GM10248 (cell line): ENCODE results near the gene MRPL14.
"Not testable (repeated sequence)": the region's sequence is repeated elsewhere in the genome, so short reads cannot be mapped to it uniquely, and the experiment has no call there.

Experiments
- CTCF ChIA-PET: fragments of 300-600 bp; sonication (Branson Sonifier 250); formaldehyde crosslinking; extraction: SDS; loops from one replicate; lab custom pipeline; 2021; ENCODE audit warnings: antibody characterized with exemption; lab: Yijun Ruan, JAX
- POLR2A ChIA-PET: fragments of 350-650 bp; sonication (Branson Sonifier 250); formaldehyde crosslinking; extraction: SDS; loops from one replicate; lab custom pipeline; 2020; ENCODE audit warnings: antibody characterized with exemption; lab: Yijun Ruan, JAX
- DNase-seq: peaks from one replicate; pipeline ENCODE4 v3.0.0; 2012; ENCODE audit errors: extremely low spot score
- TF ChIP-seq, protein P1 (sequence below): IDR thresholded peaks from 2 replicates; pipeline ENCODE4 v1.5.1; 2012; ENCODE audit warnings: mild to moderate bottlenecking, low read depth; ENCODE audit errors: extremely low read depth, missing control alignments, control extremely low read depth

The MRPL14 gene

DNA sequence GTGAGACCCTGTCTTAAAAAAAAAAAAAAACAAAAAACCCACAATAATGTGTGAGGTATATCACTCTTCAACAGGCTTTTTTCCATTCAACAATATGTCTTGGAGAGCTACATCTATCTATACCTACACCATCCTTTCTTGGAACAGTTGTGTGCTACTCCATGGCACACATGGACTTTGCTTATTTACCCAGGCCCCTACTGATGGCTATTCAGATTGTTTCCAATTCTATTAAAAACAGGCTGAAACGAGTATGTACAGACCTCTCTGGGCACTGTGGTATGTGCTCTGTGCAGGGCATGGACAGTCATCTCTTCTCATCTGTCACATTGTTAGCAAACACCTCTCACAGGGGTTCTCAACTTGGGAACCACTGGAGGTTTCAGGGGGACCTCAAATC, 28.1 kb downstream of the MRPL14 start:
- DNase-seq, result no peak
- ChIA-PET POLR2A (interaction anchor here (1.9 kb wide), 1 partner anchor 147 kb away, joined by 6 read pairs; the partner anchor contains the start of gene HSP90AB1), CTCF (interaction anchor here (1.1 to 7.2 kb wide), 13 partner anchors 13 to 313 kb away, joined by 3 to 110 read pairs (median 6); no protein-coding TSS in a partner anchor)
- TF ChIP-seq, protein P1, sequence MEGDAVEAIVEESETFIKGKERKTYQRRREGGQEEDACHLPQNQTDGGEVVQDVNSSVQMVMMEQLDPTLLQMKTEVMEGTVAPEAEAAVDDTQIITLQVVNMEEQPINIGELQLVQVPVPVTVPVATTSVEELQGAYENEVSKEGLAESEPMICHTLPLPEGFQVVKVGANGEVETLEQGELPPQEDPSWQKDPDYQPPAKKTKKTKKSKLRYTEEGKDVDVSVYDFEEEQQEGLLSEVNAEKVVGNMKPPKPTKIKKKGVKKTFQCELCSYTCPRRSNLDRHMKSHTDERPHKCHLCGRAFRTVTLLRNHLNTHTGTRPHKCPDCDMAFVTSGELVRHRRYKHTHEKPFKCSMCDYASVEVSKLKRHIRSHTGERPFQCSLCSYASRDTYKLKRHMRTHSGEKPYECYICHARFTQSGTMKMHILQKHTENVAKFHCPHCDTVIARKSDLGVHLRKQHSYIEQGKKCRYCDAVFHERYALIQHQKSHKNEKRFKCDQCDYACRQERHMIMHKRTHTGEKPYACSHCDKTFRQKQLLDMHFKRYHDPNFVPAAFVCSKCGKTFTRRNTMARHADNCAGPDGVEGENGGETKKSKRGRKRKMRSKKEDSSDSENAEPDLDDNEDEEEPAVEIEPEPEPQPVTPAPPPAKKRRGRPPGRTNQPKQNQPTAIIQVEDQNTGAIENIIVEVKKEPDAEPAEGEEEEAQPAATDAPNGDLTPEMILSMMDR, result no peak

DNA sequence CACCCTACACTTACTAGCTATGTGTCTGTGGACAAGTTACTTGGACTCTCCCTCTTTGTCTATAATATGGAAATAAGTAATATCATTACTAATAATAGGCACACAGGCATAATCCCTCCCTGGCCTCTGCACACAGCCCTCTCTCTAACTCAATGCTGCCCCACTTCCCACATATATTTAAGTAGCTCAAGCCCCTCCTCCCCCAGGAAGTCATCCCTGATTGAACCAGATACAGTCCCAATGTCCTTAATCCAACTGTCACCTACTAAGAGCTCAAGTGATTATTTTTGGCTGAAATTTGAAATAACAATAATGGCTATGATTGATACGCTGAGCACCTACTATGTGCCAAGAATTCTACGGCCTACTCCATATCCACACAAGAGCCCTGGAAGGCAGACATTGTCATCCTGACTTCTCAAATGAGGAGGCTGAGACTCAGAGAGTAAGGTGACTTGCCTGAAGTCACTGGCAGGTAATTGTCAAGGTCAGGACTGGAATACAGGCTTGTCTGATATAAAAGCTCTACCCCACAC, 29.4 kb downstream of the MRPL14 start:
- POLR2A ChIA-PET, result no interaction called here
- TF ChIP-seq, protein P1, result no peak
- CTCF ChIA-PET, result interaction anchor here (0.7 to 7.2 kb wide), 25 partner anchors 14 to 432 kb away, joined by 3 to 110 read pairs (median 4); partner anchors contain the start of genes HSP90AB1 and SPATS1
- DNase-seq, result no peak

DNA sequence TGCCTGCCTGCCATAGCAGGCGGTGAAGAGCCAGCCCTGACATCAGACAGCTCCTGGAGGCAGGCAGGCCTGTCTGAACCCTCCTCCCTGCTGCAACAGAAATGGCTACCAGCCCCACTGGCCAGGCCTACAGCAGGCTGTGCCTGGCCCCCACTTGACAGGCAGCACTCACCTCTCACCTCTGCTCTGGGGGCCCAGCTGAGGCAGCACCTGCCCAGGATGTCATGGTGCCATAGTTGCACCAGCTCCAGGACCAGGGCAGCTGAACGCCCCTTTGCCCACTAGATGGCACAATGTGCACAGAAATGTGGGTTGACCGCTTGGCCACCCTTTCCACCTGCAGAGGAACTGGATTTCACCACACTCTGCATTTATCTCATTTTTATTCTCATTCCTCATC, 30.6 kb downstream of the MRPL14 start:
- ChIA-PET CTCF (interaction anchor here (0.5 to 7.2 kb wide), 33 partner anchors 13 to 467 kb away, joined by 3 to 110 read pairs (median 4); partner anchors contain the start of genes HSP90AB1, SLC29A1 and SPATS1), POLR2A (no interaction called here)
- TF ChIP-seq, protein P1, result peak; percentile 87
- DNase-seq, result peak; percentile 86

DNA sequence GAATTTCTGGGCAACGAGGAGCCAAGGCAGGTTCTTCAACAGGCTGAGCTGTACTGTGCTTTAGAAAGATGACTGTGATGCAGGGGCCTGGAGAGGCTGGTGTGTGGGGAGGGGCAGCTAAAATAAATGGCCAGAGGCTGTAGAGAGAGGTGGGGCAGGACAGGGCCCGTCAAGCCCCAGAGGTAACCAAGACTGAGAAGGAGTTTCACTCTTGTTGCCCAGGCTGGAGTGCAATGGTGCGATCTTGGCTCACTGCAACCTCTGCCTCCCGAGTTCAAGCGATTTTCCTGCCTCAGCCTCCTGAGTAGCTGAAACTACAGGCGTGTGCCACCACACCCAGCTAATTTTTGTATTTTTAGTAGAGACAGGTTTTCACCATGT, 32.0 kb downstream of the MRPL14 start:
- not testable (repeated sequence) for DNase-seq
- CTCF ChIA-PET, result interaction anchor here (0.9 to 7.2 kb wide), 9 partner anchors 12 to 371 kb away, joined by 3 to 110 read pairs (median 9); partner anchors contain the start of gene SLC29A1
- POLR2A ChIA-PET, result interaction anchor here (0.6 kb wide), 1 partner anchor 465 kb away, joined by 6 read pairs; no protein-coding TSS in a partner anchor

DNA sequence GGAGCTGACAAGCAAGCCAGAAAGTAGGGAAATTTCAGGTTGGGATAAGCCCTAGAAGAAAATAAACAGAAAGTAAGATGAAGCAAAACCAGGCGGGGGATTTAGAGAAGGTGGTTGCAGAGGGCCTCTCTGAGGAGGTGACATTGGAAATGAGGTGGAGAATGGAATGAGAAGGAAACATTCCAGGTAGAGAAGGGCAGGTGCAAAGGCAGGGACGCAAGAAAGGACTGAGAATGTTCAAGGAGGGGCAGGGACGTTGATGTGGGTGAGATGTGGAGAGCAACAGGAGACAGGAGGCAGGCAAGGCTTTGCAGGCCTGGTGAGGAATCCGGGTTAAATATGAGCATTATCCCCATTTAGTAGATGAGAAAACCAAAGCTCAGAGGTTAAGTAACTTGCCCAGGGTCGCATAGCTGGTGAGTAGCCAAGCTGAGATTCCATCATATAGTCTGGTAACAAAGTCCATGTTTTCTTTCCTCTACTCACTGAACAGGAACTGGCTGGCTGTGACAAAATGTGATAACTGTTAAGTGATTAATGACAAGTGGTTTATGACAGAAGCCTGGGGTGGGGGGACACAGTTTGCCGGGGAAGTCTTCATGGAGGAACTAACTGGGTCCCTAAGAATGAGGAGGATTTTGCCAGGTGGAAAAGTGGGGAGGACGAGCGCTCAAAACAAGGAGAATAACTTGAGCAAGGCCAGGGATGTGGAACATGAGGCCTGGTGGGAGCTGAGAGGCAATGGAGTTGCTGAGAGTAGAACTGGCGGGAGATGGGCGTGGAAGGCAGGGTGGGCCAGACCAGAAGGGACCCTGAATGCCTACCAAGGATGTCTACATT, 32.6 kb downstream of the MRPL14 start:
- ChIA-PET CTCF (interaction anchor here (0.9 to 7.2 kb wide), 8 partner anchors 11 to 149 kb away, joined by 3 to 110 read pairs (median 36); no protein-coding TSS in a partner anchor), POLR2A (interaction anchor here (0.6 kb wide), 1 partner anchor 464 kb away, joined by 6 read pairs; no protein-coding TSS in a partner anchor)
- DNase-seq, result no peak
- TF ChIP-seq, protein P1, result no peak

DNA sequence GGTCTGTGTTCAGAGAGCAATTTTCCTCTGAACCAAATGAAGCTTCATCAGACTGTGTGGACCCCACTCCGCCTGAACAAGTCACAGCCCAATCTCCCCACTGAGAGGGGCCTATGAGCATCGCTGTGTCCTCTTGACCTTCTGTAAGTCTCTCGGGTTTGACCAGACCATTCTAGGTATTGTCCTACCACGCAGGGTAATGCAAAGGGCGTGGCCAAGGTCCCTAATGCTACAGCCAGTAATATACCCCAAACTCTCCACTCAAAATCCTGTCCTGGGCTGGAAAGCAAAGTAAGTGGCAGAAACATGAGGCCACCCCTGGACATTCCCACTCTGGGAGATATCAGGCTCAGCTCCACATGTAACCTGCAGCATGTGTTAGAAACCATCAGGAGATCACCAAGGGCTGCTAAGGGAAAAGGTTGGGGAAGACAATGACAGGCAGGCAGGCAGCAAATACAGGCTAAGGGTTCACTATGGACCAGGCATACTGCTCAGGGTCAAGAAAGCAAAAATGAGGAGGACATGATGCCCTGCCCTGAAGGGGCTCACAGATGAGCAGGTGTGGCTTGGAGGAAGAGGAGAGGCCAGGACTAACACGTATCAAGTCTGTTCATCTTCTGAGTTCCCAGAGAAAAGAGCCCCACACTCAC, 33.4 kb downstream of the MRPL14 start:
- TF ChIP-seq, protein P1, result no peak
- ChIA-PET CTCF (interaction anchor here (1.1 to 5.9 kb wide), 2 partner anchors 15 to 26 kb away, joined by 3 to 40 read pairs; no protein-coding TSS in a partner anchor), POLR2A (interaction anchor here (0.7 kb wide), 2 partner anchors 34 to 147 kb away, joined by 9 to 11 read pairs; partner anchors contain the start of gene TMEM63B)
- DNase-seq, result no peak
